Fibroblast of lung (primary cell): ENCODE results near the gene PCDHA5. TPM values are rescaled to one million over a fixed set of nuclear protein-coding genes. Genes with fewer than 3 reads are reported as not detected.
"Not testable (repeated sequence)": the region's sequence is repeated elsewhere in the genome, so short reads cannot be mapped to it uniquely, and the experiment has no call there.

ENCODE experiments used
- DNase-seq, 2 donors: peaks; one replicate each; pipeline versions ENCODE4 v3.0.0 to v3.0.0-alpha.2; 2010; ENCODE audit warnings: low read depth in 2 of 2
- H2AFZ ChIP-seq: 2 replicates; pipeline ENCODE4 v1.5.1; 2012; ENCODE audit warnings: low read length, control low read depth, inconsistent platforms
- H3K27ac ChIP-seq: 2 replicates; pipeline ENCODE4 v1.5.1; 2011; ENCODE audit warnings: low read length, control low read depth; ENCODE audit not compliant: insufficient read depth
- H3K27me3 ChIP-seq: 2 replicates; pipeline ENCODE4 v1.5.1; 2011; ENCODE audit warnings: mild to moderate bottlenecking, low read length; ENCODE audit not compliant: control insufficient read depth, insufficient read depth
- H3K36me3 ChIP-seq: 2 replicates; pipeline ENCODE4 v1.5.1; 2011; ENCODE audit warnings: low read length; ENCODE audit not compliant: control insufficient read depth, insufficient read depth
- H3K4me1 ChIP-seq: 2 replicates; pipeline ENCODE4 v1.5.1; 2011; ENCODE audit warnings: low read length; ENCODE audit not compliant: control insufficient read depth, insufficient read depth; ENCODE audit errors: extremely low read depth
- H3K4me2 ChIP-seq: 2 replicates; pipeline ENCODE4 v1.5.1; 2011; ENCODE audit warnings: low read length, control low read depth; ENCODE audit not compliant: insufficient read depth; ENCODE audit errors: extremely low read depth
- H3K4me3 ChIP-seq, 4 experiments: fragments of 200-600 bp in 1 of 4; sonication (generic) in 1 of 4; replicated peaks in 1 of 4; 2 replicates each; pipeline ENCODE4 v1.5.1; 2011 to 2016; ENCODE audit warnings: low read length in 4 of 4, low read depth in 3 of 4, mild to moderate bottlenecking in 3 of 4, control low read depth in 2 of 4, inconsistent platforms in 1 of 4, mixed read lengths in 1 of 4; ENCODE audit not compliant: insufficient read depth in 1 of 4; ENCODE audit errors: control extremely low read depth in 1 of 4
- H3K79me2 ChIP-seq: 2 replicates; pipeline ENCODE4 v1.5.1; 2012; ENCODE audit warnings: mild to moderate bottlenecking, low read length, inconsistent platforms; ENCODE audit not compliant: control insufficient read depth, insufficient read depth
- H3K9ac ChIP-seq: 2 replicates; pipeline ENCODE4 v1.5.1; 2011; ENCODE audit warnings: mild to moderate bottlenecking, low read length, control low read depth; ENCODE audit not compliant: insufficient read depth
- H3K9me3 ChIP-seq: 2 replicates; pipeline ENCODE4 v1.5.1; 2012; ENCODE audit warnings: low read depth, low read length; ENCODE audit not compliant: control insufficient read depth, insufficient read depth
- H4K20me1 ChIP-seq: 2 replicates; pipeline ENCODE4 v1.5.1; 2011; ENCODE audit warnings: low read length; ENCODE audit not compliant: control insufficient read depth, insufficient read depth; ENCODE audit errors: extremely low read depth
- CTCF ChIP-seq, 2 donors: IDR thresholded peaks in 1 of 2; conservative IDR thresholded peaks in 1 of 2; 1 replicate in 1 of 2; 2 replicates in 1 of 2; pipeline ENCODE4 v1.5.1; 2011 to 2012; ENCODE audit warnings: low read length in 2 of 2, control low read depth in 1 of 2, inconsistent platforms in 1 of 2, low read depth in 1 of 2, mild to moderate bottlenecking in 1 of 2
- EZH2 ChIP-seq: IDR thresholded peaks from 2 replicates; pipeline ENCODE4 v1.5.1; 2012; ENCODE audit warnings: low read length, control low read depth, mild to moderate bottlenecking; ENCODE audit errors: missing control alignments
- polyA plus RNA-seq, 2 donors: library from polyadenylated mRNA; depleted of rRNA in 1 of 2; stranded (reverse) in 1 of 2; unstranded in 1 of 2; fragments of >200 nt; gene quantifications; 2 replicates each; pipeline ENCODE4 v1.2.1, GENCODE V29; 2011 to 2012; ENCODE audit warnings: missing spikeins in 1 of 2
- total RNA-seq: library from RNA; depleted of rRNA; stranded (reverse); fragments of >200 nt; gene quantifications from 2 replicates; pipeline ENCODE4 v1.2.1, GENCODE V29; 2014

Gene PCDHA5
- total and polyA plus RNA-seq, 2 donors (not counting 1 experiment from before 2014, with no cell fraction given), result 0.24 to 0.33 TPM

GRCh38 chr5:140808889-140809291 is 12.5 kb upstream of the PCDHA5 start:
- no peaks in the 10 kb centered on the region for H3K27me3 ChIP-seq
- H3K27ac ChIP-seq, result no peak overlapping the region
- no peaks in the 10 kb centered on the region for H4K20me1 ChIP-seq
- H3K79me2 ChIP-seq, result no peaks in the 10 kb centered on the region
- no peak for DNase-seq
- no peak overlapping the region for H3K4me3 ChIP-seq
- no peaks in the 10 kb centered on the region for H3K4me1 ChIP-seq
- H3K9me3 ChIP-seq, result no peaks in the 10 kb centered on the region
- TF ChIP-seq CTCF (conservative IDR thresholded peaks at IDR 0.05 in 1 of 2, IDR thresholded peaks at IDR 0.05 in 1 of 2; ENCODE audit: low read depth in 1 of 2, low read length in 2 of 2), result no peak
- no peak for TF ChIP-seq EZH2
- H3K36me3 ChIP-seq, result no peaks in the 10 kb centered on the region
- H2AFZ ChIP-seq, result no peak overlapping the region
- no peak overlapping the region for H3K9ac ChIP-seq
- H3K4me2 ChIP-seq, result no peak overlapping the region

- no peak overlapping the region for H3K4me3 ChIP-seq
- H3K4me1 ChIP-seq, result no peaks in the 10 kb centered on the region
- no peaks in the 10 kb centered on the region for H3K79me2 ChIP-seq
- H3K36me3 ChIP-seq, result no peaks in the 10 kb centered on the region
- H3K27ac ChIP-seq, result no peak overlapping the region
- H4K20me1 ChIP-seq, result no peaks in the 10 kb centered on the region
- no peak overlapping the region for H2AFZ ChIP-seq
- H3K27me3 ChIP-seq, result no peaks in the 10 kb centered on the region
- H3K9me3 ChIP-seq, result no peaks in the 10 kb centered on the region
- DNase-seq, result no peak
- TF ChIP-seq CTCF (conservative IDR thresholded peaks at IDR 0.05 in 1 of 2, IDR thresholded peaks at IDR 0.05 in 1 of 2; ENCODE audit: low read depth in 1 of 2, low read length in 2 of 2) (no peak), EZH2 (no peak)
- no peak overlapping the region for H3K9ac ChIP-seq
- H3K4me2 ChIP-seq, result no peak overlapping the region
These were observed 842 bp downstream of the PCDHA5 start for GRCh38 chr5:140822281-140822629.

- not testable (repeated sequence) for H3K4me1 ChIP-seq, H3K36me3 ChIP-seq, H3K27ac ChIP-seq, H3K4me3 ChIP-seq, H3K9ac ChIP-seq, H4K20me1 ChIP-seq, H3K9me3 ChIP-seq, H3K79me2 ChIP-seq, H2AFZ ChIP-seq, DNase-seq, H3K27me3 ChIP-seq, H3K4me2 ChIP-seq
These were observed 1.6 kb downstream of the PCDHA5 start for GRCh38 chr5:140822969-140823368.
